ENCODE results near the gene LRRC4C.

The LRRC4C gene

DNA sequence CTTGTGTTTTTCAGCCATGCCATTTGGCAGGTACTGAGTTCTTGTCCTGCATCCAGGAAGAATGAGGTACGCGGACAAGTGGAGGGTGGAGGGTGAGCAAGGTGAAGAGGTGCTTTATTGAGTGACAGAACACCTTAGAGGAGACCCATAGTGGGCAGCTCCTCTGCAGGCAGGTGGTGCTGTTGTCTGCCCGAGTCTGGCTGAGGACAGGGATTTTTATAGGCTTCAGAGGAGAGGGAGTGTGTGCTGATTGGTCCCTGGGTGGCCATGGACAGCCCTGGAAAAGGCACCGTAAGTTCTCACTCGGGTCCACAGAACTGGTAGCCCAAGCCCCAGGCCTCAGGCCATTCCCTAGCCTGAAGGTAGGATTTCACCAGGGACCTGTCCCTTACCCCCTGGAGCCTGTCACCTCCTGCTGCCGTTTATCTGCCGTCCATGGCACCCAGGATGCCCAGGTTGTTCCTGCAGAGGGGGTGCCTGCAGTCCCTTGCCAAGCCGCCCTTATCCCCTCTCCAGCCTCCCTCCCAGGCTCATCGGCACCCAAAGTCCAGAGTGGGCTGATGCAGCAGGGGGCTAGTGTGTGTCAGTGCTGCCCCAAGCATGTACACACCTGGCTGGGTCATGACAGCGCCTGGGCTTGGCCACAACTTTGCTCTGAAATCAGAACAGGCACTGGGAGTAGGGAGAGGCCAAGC, 213.6 kb downstream of the LRRC4C start:
- no peak for DNase-seq

DNA sequence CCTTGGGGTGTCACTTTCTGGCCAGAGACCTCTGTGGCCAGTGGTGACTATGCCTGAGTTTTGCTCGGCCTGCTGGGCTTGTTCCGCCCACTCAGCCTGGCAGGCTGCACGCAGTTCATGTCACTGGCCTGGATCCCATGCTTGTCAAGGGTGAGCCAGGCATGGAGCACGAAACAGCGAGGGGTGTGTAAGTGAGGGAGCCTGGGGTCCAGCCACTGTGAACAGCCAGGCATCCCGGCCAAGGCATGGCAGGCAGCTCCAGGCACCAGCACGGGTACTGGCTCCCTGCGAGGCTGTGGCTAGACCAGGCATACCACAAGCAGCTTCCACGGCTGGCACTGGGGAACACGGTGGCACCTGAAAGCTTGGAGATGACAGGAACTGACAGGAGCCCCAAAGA, 214.3 kb downstream of the LRRC4C start:
- no peak for DNase-seq

DNA sequence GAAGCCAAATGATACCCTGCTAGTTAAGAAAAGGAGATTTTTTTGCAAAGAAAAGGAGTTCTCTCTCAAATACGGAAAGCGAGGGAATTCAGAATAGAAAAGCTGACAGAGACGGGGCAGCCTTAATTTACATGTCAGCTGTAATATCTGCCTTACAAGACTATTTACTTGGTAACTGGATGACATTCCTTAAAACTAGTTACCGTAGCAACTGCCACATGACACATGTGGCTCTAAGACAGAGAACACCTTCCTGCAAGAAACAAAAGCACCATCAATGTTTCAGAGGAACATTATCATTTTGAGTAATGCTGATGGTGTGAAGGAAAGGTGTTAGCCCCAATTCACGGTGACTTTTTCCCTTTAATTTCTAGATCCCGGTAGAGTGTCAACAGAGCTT, 222.1 kb downstream of the LRRC4C start:
- DNase-seq = no peak

DNA sequence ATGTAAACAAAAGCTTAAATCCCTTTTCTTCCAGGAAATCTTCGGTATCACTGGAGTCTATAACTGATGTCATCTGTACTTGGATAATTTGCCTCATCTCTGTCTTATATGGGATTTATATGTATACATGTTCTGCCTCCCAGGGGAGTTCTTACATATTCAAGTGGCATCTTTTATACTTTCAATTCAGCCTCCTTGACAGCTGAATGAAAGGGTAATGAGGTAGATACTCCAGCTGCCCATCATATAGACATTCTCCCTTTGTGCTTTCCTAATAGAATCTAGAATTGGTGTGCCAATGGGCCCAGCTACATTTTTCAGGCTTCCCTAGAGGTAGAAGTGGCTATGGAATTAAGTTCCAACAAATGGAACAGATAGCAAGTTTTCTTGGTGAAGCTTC, 223.8 kb downstream of the LRRC4C start:
- no peak for DNase-seq

DNA sequence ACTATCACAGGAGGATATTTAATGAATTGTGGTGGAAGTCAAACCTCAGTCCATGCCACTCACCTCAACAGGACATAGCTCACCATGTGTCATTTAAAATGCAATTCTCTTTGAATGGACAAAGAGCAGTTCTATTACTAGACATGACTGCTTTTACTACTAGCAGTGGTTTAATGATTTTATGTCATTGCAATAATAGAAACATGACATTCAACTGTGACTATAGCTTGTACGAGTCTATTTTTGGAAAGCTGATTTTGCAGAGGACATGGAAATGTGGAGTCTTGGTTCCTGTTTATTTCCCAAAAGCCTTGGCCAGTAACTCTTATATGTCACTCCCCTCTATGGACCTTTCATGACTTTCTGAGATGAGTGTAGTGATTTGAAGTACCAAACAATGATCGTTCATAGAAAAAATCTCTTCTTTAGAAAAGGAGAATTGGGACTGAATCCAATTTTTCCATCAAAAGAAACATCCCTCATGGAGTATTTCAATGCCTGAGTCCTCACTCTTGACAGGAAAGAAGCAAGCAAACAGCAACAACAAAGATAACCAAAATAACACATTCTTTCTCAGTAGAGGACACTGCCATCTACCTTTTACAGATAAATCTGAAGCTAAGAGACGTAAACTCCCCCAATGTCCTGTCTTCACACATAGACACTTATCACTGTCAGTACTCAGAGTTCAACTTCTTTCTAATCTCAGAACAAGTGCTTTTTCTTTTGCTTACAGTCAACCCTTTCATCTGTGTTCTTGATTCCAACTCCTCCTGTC, 233.4 kb downstream of the LRRC4C start:
- DNase-seq = no peak

DNA sequence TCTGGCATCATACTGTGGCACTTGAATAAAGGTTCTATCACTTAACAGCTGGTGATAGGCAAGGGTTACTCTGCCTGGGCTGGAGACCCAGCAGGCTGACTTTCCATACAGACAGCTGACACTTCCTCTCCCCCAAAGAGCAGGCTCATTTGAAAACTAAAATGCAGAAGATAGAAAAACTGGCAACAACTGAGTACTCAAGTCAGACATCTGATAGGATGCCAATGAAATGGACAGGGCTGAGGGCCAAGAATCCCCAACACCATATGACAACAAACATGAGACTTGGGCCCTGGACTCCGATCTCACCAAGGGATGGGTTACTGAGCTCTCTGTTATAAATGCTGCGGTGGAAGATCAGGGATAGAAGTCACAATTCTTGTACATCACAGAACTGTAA, 237.2 kb downstream of the LRRC4C start:
- DNase-seq = no peak

DNA sequence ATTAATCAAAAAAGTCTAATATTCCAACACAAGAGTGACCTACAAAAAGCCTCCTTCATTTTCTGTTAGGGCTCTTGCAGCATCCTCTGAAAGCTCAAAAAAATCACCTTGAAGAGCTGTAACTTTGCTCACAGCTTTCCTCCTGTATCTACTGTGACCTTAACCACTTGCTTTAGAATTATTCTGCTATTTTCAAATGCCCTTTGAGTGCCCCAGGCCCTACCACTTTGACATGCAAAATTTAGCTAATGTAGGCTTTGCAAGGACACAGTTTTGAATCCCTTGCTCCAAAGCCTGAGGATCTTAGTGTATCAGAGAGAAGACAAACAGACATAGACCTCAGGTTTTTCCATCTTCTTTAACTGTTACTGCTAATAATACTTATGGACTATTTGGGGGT, 253.1 kb downstream of the LRRC4C start:
- no peak for DNase-seq

DNA sequence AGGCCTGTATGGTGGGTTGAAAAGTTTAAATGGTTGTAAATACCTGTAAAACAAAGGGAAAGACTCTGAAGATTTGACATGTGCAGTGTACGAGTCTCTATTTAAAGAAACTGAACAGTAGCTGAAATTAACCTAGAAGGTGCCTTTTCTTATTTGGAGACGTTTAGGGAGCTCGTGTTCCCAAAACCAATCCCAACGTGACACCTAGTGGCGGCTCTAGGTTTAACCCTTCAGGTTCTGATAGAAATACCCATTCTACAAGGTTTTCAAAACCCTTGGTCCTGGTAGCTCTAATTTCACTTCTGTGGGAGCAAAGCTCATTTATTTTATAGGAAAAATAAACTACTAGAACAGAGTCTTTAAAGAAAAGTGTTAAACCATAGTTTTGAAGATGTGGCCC, 258.3 kb downstream of the LRRC4C start:
- no peak for DNase-seq

DNA sequence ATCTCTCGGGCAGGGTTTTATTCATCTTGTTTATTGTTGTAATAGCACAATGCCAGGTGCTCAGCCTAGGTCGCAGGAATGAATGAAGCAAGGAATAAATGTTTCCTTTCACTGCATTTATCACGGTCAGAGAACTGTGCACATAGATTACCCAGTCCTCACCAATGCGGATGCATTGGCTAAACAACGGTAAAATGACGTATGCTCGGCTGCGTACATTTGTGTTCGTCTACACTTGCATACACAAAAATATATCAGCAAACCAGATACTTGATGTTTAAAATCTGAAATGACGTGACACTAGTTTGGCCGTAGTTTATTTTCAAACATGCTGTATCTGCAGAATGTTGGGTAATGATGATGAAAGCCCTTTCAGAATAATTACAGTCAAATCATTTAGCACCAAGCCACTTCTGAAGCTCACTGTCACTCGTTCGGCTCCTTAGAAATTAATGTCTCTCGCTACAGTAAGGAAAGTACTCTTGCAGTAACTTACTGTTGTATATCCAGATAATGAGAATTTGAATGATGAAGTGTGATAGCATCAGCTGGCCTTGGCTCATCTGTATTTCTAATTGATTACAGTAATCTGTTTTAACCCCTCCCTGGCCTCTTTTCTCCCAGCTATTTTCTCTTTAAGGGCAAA, 268.9 kb downstream of the LRRC4C start:
- DNase-seq = no peak

DNA sequence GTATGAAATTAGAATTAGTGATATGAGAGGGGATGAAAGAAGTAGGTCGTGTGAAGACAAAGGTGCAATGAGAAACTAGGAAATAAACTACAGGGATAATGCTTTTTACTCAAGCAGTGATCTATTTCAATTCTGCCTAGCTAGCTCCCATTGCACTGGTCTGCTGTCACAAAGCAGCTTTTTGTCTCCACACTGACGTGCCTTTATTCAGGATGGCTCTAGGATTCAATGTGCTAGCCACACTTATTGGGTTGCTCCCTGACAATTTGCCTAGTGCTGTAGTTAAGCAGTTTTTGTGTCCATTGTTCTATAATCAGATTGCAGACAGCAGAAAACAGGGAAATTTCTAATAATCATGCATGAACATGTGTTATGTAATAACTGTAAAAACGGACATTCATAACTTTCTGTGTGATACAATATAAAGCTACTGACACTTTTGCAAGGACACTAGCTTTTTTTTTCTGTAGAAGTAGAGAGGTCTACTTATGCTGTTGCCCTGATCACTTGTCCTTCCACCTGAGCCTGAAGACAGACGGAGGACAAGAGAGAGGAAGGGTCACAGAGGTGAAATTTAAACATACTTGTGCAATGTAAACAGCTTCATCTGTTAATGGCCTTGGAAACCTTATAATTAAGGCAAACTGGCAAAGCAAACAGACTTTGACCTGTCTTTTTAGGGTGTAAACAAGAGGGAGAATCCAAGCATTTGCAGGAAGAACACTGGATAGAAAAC, 269.6 kb downstream of the LRRC4C start:
- no peak for DNase-seq

DNA sequence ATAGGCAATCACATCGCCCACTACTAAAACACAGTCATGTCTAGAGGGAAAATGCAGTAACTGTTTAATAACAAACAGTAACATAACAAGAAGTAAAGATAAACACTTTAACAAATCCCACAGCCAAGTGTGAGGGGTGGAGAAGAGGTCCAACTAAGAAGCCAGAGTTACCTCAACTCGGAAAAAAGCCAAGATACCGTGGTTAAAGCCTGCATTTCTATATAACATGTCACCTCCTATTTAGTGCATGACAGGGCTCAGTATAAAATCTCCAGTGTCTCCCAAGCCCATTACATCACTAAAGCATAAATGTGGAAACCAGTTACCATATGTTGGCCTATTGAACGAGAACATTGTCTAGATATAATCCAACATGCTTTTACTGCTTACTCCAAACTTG, 281.7 kb downstream of the LRRC4C start:
- DNase-seq = no peak

DNA sequence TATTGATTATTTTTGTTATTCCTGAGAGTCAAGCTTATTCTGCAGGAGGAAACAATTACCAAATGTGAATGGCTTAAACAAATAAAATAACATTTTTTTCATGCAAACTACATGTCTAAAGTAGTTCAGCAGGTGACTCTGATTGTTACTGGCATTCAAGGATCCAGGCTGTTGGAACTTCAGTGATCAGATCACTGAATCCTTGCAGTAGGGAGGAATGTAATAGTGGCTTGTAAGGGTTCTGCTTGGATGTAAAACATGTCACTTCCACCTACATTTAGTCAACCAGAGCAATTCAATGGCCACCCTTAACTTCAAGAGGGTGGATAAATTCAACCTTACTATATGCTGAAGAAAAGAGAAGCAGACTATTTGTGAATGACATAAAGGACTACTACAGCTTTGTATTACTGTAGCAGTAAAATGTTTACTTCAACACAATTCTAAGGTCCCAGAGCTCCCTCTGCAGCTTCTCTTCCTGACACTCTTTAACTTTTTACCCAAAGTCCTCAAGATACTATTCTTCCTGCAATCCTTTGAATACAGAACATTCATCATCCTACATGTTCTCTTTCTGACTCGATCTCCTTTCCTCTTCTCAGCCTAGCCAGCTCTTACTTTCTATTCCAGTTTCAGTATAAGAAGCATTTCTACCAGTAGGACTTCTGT, 284.0 kb downstream of the LRRC4C start:
- no peak for DNase-seq

DNA sequence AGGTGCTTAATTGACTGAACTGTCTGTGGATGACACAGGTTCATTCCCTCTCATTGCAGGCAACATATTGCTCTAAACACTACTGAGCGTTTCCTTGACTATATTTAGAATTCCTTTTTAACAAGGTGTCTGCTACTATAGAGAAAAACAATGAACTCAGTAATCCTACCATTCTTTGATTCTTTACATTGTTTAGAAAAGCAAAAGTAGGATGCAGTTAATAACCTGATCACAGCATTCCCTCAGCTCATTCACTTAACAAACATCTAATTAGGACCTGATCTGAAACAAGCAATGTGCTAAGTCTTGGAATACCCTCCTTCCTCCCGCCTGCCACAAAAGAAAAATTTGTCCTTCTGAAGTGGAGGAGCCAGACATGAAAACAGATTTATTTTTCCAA, 313.1 kb downstream of the LRRC4C start:
- DNase-seq = no peak

DNA sequence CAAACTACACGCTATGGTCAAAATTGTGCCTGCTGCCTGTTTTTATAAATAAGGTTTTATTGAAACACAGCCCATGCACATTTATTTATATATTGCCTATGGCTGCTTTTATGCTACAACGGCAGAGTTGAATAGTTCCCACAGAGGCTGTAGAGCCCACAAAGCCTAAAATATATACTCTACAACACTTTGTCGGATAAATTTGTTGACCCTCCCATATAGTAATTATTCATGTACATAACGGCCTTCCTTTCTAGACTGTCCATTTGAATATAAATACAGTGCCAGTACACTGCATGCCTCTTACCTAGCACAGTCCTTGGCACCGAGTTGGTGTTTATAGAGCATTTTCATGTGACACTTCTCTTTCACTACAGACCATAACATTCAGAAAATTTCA, 314.0 kb downstream of the LRRC4C start:
- no peak for DNase-seq

DNA sequence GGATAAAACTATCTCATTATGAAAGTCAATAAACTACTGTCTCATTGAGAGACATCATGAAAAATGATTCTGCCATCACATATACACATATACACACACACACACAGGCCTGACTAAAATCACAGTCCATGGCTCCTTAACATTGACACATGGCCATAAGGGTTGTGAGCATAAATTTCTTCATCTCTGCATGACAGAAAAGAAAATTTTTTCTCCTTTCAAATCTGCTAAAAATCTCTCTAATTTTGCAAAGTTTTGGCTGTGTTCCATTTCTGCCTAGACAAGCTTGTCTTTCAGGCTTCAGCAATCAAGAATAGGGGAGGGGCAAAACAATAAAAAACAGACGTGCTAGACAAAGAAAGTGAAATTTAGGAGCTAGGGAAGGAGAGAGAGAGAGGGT, 324.5 kb downstream of the LRRC4C start:
- DNase-seq = no peak

DNA sequence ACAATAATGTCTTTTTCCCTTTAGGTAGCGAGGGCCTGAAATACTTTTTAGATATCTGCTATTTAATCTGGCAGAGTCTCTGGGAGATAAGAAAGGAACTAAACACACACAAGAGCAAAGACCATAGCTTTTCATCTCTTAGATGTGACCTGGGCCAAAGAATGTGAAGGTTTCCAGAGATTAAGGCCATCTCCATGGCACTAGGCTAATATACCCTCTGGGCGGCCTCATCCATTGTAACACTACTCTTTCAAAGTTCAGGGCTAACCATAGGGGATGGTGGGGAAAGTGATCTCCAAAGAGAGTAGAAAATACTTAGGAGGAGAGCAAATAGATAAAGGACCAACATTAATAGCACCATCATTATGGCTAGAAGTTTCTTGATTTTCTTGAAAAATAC, 326.4 kb downstream of the LRRC4C start:
- no peak for DNase-seq

DNA sequence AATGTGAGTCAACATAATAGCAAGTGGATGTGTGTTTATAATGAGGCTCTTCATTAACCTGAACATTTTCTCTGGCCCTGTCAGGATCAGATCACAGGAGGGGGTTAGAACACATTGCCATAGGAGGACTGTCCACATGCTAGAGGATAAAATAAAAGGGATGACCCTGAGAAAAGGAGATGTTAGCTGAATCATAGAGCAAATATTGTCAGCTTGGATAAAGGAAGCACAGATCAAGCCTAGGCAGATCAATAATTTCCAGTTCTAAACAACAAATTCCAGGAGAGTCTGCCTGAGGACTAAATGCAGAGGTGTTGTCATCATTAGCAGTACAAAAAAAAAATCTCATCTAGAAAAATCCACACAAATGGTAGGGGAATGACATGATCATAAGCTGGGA, 337.9 kb downstream of the LRRC4C start:
- no peak for DNase-seq

DNA sequence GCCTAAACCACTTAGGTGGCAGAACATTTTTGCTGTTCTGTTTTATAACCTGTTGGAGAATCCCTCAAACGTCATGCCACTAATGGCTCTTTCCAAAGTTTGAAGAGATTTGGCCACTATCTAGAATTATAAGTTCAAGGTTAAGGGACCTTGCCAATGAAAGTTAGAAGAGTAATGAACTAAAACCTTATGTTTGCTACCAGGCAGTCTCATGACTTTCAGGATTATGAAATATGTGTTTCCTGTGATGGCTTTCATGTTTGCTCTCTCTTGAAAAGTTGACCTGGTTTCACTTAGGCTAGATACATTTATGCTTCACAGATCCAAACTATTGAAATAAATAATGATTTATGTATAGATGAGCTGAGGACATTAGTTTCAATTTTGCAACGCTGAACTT, 340.0 kb downstream of the LRRC4C start:
- no peak for DNase-seq

DNA sequence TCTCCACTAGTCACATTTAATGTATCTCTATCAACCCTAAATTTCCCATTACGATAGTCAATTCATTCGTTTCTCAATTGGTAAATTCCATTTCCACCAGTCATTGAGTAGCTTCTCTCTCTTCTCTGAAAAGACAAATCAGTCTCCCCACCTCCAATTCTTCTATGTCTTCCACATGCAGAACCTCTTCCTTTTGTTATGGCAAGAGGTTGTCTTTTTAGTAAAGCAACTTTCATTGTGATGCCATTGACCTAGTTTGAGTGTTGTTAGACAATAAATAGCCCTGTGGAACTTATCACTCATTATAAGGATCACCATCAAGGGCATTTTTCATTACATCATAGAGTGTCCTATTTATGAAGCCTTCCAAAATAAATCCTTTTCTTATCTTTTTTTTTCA, 340.9 kb downstream of the LRRC4C start:
- no peak for DNase-seq

DNA sequence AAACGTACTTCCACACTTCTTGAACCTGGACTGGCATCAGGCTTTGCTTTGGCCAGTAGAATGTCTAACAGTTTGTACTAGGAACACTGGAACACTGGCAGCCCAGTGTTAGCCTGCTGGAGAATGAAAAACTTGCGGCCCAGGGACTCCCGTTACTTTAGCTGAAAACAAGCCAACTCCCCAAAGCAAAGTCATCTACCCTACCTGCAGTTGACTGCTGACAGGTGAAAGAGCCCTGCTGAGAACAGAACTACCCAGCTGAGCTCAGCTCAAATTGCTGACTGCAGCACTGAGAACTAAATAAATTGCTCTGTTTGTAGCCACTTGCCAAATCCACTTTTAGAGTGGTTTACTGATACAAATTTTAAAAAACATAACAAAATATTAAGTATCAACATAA, 342.5 kb downstream of the LRRC4C start:
- DNase-seq = no peak

DNA sequence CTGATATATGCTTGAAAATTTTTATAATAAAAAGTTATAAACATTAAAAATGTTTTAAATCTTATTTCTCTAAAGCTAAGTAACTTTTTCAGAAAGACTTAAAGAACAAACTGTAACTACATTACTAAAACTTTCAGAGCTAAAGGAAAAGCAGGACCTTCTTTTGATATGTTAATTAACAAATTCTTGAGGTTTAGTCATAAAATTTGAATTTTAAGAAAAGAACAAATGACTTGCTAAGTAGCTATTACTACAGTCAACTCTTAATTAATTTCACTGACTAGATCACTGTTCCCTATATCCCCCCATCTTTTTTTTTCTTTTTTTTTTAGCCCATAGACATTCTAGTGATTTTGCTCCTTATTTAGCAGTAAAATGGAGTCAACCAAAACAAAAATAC, 344.4 kb downstream of the LRRC4C start:
- DNase-seq = no peak

DNA sequence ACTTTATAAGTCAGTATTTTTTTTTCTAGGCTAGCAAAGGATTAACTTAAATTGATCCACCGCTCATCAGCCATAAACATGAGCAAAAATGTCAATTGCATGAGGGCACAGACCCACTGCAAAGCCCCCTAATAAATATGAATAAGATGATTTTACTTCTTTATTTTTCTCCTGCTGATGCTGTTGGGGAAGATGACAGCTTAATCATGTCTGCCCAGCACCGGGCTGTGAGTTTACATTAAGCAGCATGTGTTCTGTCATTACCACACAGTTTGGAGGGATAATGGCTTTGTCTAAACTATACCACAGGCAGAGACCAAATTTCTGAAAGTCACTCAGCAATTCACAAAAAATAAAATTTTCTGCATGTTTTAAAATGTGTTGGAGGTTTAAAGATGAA, 346.3 kb downstream of the LRRC4C start:
- no peak for DNase-seq

DNA sequence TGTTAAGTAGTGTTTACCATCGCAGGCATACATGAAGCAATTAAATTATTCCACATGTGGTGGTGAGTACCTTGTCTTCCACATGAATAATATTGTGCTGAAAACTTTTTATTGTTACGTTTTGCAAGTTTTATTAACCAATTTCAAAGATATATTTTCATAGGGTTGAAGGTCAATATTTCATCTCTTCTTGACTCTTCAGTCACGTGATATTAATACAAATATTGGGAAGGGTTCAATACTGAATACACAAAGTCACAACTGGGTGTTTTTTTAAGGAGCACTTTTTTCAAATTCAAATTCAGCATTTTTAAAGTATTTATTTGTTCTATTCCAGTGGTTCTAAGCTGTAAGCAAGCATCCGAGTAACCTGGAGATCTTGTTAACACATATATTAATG, 348.9 kb downstream of the LRRC4C start:
- no peak for DNase-seq

Measured in activated CD4-positive, alpha-beta T cell treated with anti-CD3 and anti-CD28 coated beads, Interleukin-2, amount 50 U/mL, for 4 hours (primary cell).